ENCODE results near the gene IFTAP. TPM values are rescaled to one million over a fixed set of nuclear protein-coding genes. Genes with fewer than 3 reads are reported as not detected.
"Not testable (repeated sequence)": the region's sequence is repeated elsewhere in the genome, so short reads cannot be mapped to it uniquely, and the experiment has no call there.

Gene IFTAP, protein sequence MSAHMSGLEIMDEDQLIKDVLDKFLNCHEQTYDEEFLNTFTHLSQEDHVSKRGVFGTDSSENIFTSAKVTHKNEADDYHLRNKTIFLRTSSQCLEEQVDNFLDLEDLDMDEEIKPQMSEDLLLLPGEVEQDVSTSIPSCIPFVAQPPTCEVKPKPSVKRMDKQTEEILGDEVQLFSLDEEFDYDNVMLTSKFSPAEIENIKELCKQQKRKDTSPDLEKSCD
- polyA plus RNA-seq = 10 to 100 TPM; 15.7 to 23.2 (median 19.6) TPM
- long read RNA-seq, donor 1, transcript C11orf74-202 (4 exons, 633 nt) = major isoform, 12 of 32 reads
- long read RNA-seq, donor 1, transcript C11orf74-201 (6 exons, 863 nt) = minor isoform, 9 of 32 reads
- long read RNA-seq, donor 1, partial matches to known transcripts = 0 of 32 reads
- long read RNA-seq, donor 1, other reads (novel, unspliced or antisense) = 6 of 32 reads
- long read RNA-seq, donor 2, partial matches to known transcripts = 0 of 5 reads
- long read RNA-seq, donor 2, other reads (novel, unspliced or antisense) = 0 of 5 reads
- long read RNA-seq, donor 3, partial matches to known transcripts = 0 of 9 reads
- long read RNA-seq, donor 3, other reads (novel, unspliced or antisense) = 0 of 9 reads
- long read RNA-seq, donor 4, partial matches to known transcripts = 0 of 1 reads
- long read RNA-seq, donor 4, other reads (novel, unspliced or antisense) = 0 of 1 reads
- long read RNA-seq, donor 5, partial matches to known transcripts = 0 of 6 reads
- long read RNA-seq, donor 5, other reads (novel, unspliced or antisense) = 0 of 6 reads
- long read RNA-seq, donor 6, transcript C11orf74-201 (6 exons, 863 nt) = major isoform, 8 of 10 reads
- long read RNA-seq, donor 6, partial matches to known transcripts = 0 of 10 reads
- long read RNA-seq, donor 6, other reads (novel, unspliced or antisense) = 0 of 10 reads
- long read RNA-seq, donor 7 = 0 reads
- long read RNA-seq, donor 8, partial matches to known transcripts = 0 of 1 reads
- long read RNA-seq, donor 8, other reads (novel, unspliced or antisense) = 0 of 1 reads
- long read RNA-seq, donor 9, partial matches to known transcripts = 0 of 3 reads
- long read RNA-seq, donor 9, other reads (novel, unspliced or antisense) = 0 of 3 reads
- long read RNA-seq, donor 10, transcript C11orf74-208 (6 exons, 694 nt) = minor isoform, 8 of 20 reads
- long read RNA-seq, donor 10, transcript C11orf74-201 (6 exons, 863 nt) = major isoform, 10 of 20 reads
- long read RNA-seq, donor 10, partial matches to known transcripts = 0 of 20 reads
- long read RNA-seq, donor 10, other reads (novel, unspliced or antisense) = 0 of 20 reads

DNA sequence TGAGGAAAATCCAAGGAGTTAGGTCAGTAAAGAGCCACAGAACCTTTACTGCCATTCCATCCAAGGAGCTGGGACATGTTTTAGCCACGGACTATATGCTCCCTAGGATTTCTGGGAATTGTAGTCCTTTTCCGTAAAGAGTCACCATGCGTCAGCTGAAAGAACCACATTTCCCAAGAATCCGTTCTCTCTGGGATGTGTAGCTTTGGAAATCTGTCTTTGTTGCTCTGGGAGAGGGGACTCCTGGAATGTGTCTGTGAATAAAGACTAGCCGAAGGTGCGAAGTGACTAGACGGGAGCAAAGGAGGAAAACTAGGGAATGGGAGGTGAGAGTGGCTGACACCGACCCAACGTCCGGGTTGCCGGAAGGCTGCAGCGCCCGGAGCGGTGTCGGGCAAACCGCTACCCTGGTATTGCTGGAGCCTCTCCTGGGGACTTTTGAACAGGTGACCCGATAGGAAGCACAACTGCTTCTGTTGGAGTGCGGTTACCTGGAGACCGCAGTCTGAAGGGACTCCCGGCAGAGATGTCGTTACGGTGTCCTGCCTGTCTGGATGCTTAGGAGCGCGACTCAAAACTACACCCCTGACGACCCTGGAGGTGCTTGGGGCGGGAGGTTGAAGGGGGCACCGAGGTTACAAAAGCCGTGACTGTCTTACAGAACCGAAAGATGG is at the start of gene IFTAP:
Gene IFTAP, plus strand, starts transcription at position 187 of the 674 bp plus-strand sequence. CDS start 15,602 bp downstream, outside the sequence.
- Histone ChIP-seq H3K4me3 (ENCODE audit: low read depth in 1 of 3, low read length in 3 of 3) (peak within 1 kb of the TSS; percentile 27 to 89 (median 67)), H3K9me3 (ENCODE audit: control insufficient read depth in 2 of 2, insufficient read depth in 1 of 2, low read depth in 1 of 2, low read length in 1 of 2) (no peaks in the 10 kb centered on the region), H3K36me3 (ENCODE audit: control insufficient read depth in 3 of 3, insufficient read depth in 2 of 3, low read depth in 1 of 3, low read length in 3 of 3) (no peaks in the 10 kb centered on the region), H3K4me1 (ENCODE audit: control insufficient read depth in 3 of 3, insufficient read depth in 2 of 3, low read depth in 1 of 3, low read length in 2 of 3) (peaks cover 0 to 5% (median 0%) of the 10 kb centered on the region in 3 donors), H3K27ac (ENCODE audit: low read depth in 1 of 3, low read length in 2 of 3) (peak within 1 kb of the TSS in 2 of 3 donors; percentile 24 to 25), H3K27me3 (ENCODE audit: control insufficient read depth in 3 of 3, insufficient read depth in 3 of 3, low read length in 3 of 3) (peaks cover 0 to 3% (median 0%) of the 10 kb centered on the region in 3 donors)
- 1 to 4% (median 1%) methylated on average over 29 of the region's 29 CpGs for WGBS, 3 donors
- DNase-seq = peak; percentile 94 to 95
- no peak for FAIRE-seq

DNA sequence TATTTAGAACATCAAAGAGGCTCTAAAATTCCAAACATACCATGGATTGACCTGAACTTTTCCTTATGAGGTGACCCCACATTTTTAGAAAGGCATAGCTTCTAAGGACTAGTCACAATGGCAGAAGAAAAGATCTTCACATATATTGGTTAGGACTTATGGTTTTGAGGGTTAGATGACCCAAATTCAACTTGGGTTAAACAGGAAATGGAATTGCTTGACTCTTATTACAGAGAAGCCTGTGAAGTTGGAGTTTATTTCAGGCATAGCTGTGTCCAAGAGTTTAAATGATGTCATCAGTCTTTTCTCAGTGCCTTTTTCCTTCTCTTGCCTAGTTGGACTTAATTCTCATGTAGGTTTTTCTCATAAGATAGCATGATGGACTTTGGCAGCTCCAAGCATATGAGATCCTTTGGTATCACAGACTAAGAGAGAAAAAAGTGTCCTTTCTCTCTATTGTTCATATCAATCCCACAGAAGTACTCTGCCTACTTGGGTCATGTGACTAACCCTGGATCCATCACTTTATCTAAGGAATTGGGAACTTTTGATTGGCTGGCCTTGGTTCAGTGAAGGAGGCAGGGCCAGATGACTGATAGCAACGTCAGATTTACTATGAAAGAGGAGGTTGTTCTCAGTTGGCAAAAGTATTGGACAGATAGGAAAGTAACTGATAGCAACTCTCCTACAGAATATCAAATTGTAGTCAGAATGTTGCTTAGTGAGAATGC is 43.8 kb upstream of the IFTAP start:
- Histone ChIP-seq H3K36me3 (ENCODE audit: control insufficient read depth in 3 of 3, insufficient read depth in 2 of 3, low read depth in 1 of 3, low read length in 3 of 3) (no peaks in the 10 kb centered on the region), H3K4me1 (ENCODE audit: control insufficient read depth in 3 of 3, insufficient read depth in 2 of 3, low read depth in 1 of 3, low read length in 2 of 3) (no peaks in the 10 kb centered on the region), H3K9me3 (ENCODE audit: control insufficient read depth in 2 of 2, insufficient read depth in 1 of 2, low read depth in 1 of 2, low read length in 1 of 2) (no peaks in the 10 kb centered on the region), H3K4me3 (ENCODE audit: low read depth in 1 of 3, low read length in 3 of 3) (no peak overlapping the region), H3K27me3 (ENCODE audit: control insufficient read depth in 3 of 3, insufficient read depth in 3 of 3, low read length in 3 of 3) (no peaks in the 10 kb centered on the region), H3K27ac (ENCODE audit: low read depth in 1 of 3, low read length in 2 of 3) (no peak overlapping the region)
- DNase-seq (no peak), FAIRE-seq (no peak)
- 8 to 38% (median 22%) methylated on average over 1 of the region's 1 CpG for WGBS, 3 donors

DNA sequence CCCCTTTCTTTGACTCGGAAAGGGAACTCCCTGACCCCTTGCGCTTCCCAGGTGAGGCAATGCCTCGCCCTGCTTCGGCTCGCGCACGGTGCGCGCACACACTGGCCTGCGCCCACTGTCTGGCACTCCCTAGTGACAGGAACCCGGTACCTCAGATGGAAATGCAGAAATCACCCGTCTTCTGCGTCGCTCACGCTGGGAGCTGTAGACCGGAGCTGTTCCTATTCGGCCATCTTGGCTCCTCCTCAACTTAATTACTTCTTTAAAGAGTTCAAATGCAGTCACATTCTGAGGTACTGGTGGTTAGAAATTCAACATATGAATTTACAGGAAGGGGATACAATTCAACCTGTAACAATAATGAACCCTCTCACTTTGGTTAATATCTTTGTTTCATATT is 36.9 kb upstream of the IFTAP start:
- not testable (repeated sequence) for DNase-seq; H3K9me3 ChIP-seq (ENCODE audit: control insufficient read depth in 2 of 2, insufficient read depth in 1 of 2, low read depth in 1 of 2, low read length in 1 of 2); FAIRE-seq; H3K27ac ChIP-seq (ENCODE audit: low read depth in 1 of 3, low read length in 2 of 3); H3K36me3 ChIP-seq (ENCODE audit: control insufficient read depth in 3 of 3, insufficient read depth in 2 of 3, low read depth in 1 of 3, low read length in 3 of 3); H3K4me3 ChIP-seq (ENCODE audit: low read depth in 1 of 3, low read length in 3 of 3); H3K27me3 ChIP-seq (ENCODE audit: control insufficient read depth in 3 of 3, insufficient read depth in 3 of 3, low read length in 3 of 3); H3K4me1 ChIP-seq (ENCODE audit: control insufficient read depth in 3 of 3, insufficient read depth in 2 of 3, low read depth in 1 of 3, low read length in 2 of 3)
- 95 to 99% (median 99%) methylated on average over 14 to 15 of the region's 17 CpGs for WGBS, 3 donors

DNA sequence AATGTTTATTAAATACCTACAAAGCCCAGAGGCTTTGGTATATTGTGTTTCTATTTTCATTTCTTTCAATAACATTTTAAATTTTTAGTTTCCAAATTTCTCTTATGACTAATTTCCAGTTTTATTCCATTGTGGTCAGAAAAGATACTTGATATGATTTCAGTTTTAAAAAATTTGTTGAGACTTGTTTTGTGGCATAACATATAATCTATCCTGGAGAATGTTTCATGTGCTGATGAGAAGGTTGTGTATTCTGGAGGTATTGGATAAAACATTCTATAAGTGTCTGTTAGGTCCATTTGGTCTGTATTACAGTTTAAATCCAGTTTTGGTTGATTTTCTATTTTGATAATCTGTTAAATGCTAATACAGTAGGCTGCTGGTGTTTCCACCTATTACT is 36.3 kb upstream of the IFTAP start:
- no peak overlapping the region for H3K4me3 ChIP-seq (ENCODE audit: low read depth in 1 of 3, low read length in 3 of 3)
- DNase-seq (no peak), FAIRE-seq (peak; percentile 30)
- no peaks in the 10 kb centered on the region for H3K4me1 ChIP-seq (ENCODE audit: control insufficient read depth in 3 of 3, insufficient read depth in 2 of 3, low read depth in 1 of 3, low read length in 2 of 3)
- no peak overlapping the region for H3K27ac ChIP-seq (ENCODE audit: low read depth in 1 of 3, low read length in 2 of 3)
- no peaks in the 10 kb centered on the region for H3K36me3 ChIP-seq (ENCODE audit: control insufficient read depth in 3 of 3, insufficient read depth in 2 of 3, low read depth in 1 of 3, low read length in 3 of 3)
- H3K27me3 ChIP-seq (ENCODE audit: control insufficient read depth in 3 of 3, insufficient read depth in 3 of 3, low read length in 3 of 3) = no peaks in the 10 kb centered on the region
- H3K9me3 ChIP-seq (ENCODE audit: control insufficient read depth in 2 of 2, insufficient read depth in 1 of 2, low read depth in 1 of 2, low read length in 1 of 2) = peaks cover 0 to 7% of the 10 kb centered on the region in 2 donors

DNA sequence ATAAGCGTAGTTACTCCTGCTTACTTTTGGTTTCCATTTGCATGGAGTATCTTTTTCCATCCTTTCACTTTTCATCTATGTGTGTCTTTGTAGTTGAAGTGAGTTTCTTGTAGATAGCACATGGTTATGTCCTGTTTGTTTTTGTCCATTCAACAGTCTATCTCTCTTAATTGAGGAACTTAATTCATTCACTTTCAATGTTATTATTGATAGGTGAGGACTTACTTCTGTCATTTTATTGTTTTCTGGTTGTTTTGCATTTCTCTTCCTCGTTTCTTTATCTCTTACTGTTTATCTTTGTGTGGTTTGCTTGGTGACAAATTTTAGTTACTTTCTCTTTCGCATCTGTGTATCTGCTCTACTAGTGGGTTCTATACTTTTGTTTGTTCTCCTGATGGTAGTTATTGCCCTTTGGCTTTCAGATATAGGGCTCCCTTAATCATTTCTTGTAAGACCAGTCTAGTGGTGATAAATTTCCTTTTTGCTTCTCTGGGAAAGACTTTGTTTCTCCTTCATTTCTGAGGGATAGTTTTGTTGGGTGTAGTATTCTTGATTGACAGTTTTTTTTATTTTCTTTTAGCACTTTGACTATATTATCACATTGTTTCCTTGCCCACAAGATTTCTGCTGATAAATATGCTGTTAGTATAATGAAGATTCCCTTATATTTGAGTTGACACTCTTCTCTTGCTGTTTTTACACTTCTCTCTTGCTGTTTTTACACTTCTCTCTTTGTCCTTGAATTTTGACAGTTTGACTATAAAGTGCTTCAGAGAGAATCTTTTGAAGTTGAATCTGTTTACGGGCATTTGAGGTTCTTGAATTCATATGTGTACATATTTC is 35.5 kb upstream of the IFTAP start:
- Histone ChIP-seq H3K4me1 (ENCODE audit: control insufficient read depth in 3 of 3, insufficient read depth in 2 of 3, low read depth in 1 of 3, low read length in 2 of 3) (no peaks in the 10 kb centered on the region), H3K4me3 (ENCODE audit: low read depth in 1 of 3, low read length in 3 of 3) (no peak overlapping the region), H3K9me3 (ENCODE audit: control insufficient read depth in 2 of 2, insufficient read depth in 1 of 2, low read depth in 1 of 2, low read length in 1 of 2) (peaks cover 0 to 7% of the 10 kb centered on the region in 2 donors), H3K36me3 (ENCODE audit: control insufficient read depth in 3 of 3, insufficient read depth in 2 of 3, low read depth in 1 of 3, low read length in 3 of 3) (no peaks in the 10 kb centered on the region), H3K27me3 (ENCODE audit: control insufficient read depth in 3 of 3, insufficient read depth in 3 of 3, low read length in 3 of 3) (no peaks in the 10 kb centered on the region), H3K27ac (ENCODE audit: low read depth in 1 of 3, low read length in 2 of 3) (peak overlapping the region in 1 of 3 donors; percentile 32)
- WGBS, 3 donors = 22 to 47% (median 23%) methylated on average over 4 of the region's 4 CpGs
- FAIRE-seq (no peak), DNase-seq (peak in 1 of 2 donors; percentile 70)

DNA sequence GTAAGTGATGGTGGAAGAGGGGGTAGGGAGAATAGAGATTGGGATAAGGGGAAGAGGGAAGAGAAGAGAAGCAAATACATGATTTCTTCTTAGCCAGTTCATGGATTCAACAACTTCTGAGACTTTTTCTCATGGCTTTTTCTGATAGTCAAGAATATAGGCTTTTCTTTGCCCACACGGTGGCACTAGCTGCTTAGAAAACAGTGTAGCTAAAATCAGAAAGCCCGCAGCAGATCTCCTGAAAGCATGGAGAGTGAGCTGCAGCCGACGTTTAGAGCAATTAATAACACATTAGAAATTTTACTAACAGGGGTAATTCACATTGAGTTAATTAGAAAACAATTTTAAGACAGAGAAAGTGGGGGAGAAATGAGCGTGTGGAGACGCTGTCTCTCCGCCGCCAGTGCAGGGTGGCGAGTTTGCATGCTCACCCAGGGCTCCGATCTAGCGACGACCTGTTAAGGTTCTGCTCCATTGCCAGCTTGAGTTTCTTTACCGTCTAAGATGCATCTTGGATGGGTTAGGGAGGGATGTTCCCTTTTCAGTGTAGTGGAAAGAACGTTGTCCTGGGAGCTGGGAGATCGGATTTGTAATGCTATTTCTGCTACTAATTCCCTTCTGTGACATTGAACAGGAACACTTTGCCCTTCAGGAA is 29.8 kb upstream of the IFTAP start:
- Histone ChIP-seq H3K9me3 (ENCODE audit: control insufficient read depth in 2 of 2, insufficient read depth in 1 of 2, low read depth in 1 of 2, low read length in 1 of 2) (peaks cover 0 to 7% of the 10 kb centered on the region in 2 donors), H3K27me3 (ENCODE audit: control insufficient read depth in 3 of 3, insufficient read depth in 3 of 3, low read length in 3 of 3) (no peaks in the 10 kb centered on the region), H3K4me3 (ENCODE audit: low read depth in 1 of 3, low read length in 3 of 3) (peak overlapping the region in 1 of 3 donors; percentile 23), H3K36me3 (ENCODE audit: control insufficient read depth in 3 of 3, insufficient read depth in 2 of 3, low read depth in 1 of 3, low read length in 3 of 3) (no peaks in the 10 kb centered on the region), H3K27ac (ENCODE audit: low read depth in 1 of 3, low read length in 2 of 3) (no peak overlapping the region), H3K4me1 (ENCODE audit: control insufficient read depth in 3 of 3, insufficient read depth in 2 of 3, low read depth in 1 of 3, low read length in 2 of 3) (no peaks in the 10 kb centered on the region)
- 2 to 7% (median 6%) methylated on average over 15 of the region's 15 CpGs for whole genome bisulfite sequencing, 3 donors
- DNase-seq (peak; percentile 69 to 71), FAIRE-seq (no peak)

All from small intestine (tissue), 16 donors.